ENCODE results near the gene SLC12A7. TPM values are rescaled to one million over a fixed set of nuclear protein-coding genes. Genes with fewer than 3 reads are reported as not detected.

SLC12A7 gene
- total RNA-seq, 6 experiments from 2014 or later, result 38.9 to 65.2 (median 53.3) TPM

DNA sequence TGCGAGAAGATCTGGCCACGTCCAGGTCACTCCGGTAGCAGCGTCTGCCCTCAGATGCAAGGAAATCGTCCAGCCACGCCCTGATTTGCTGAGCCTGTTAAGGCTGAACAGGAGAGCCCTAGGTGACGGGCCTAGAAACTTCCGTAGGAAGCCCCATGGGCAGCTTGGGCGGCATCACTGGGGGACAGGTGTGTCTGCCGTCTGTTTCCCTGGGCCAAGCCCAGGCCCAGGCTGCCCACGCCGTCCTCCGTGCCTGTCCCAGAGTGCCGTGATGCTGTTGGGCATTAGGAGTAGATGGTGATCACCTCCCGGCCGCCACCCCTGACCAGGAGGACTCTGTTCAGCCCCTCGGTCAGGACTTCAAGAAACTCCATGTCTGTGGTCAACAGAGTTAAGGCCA lies 59.8 kb downstream of the SLC12A7 start:
- Histone ChIP-seq H3K4me3 (no peak overlapping the region), H3K9me3 (no peaks in the 10 kb centered on the region), H3K36me3 (peaks cover 0 to 63% (median 22%) of the 10 kb centered on the region in 4 donors), H3K27me3 (no peaks in the 10 kb centered on the region), H3K4me1 (no peaks in the 10 kb centered on the region), H3K27ac (no peak overlapping the region)
- no peak for TF ChIP-seq POLR2A (IDR thresholded peaks at IDR 0.05)
- TF ChIP-seq, protein P1, sequence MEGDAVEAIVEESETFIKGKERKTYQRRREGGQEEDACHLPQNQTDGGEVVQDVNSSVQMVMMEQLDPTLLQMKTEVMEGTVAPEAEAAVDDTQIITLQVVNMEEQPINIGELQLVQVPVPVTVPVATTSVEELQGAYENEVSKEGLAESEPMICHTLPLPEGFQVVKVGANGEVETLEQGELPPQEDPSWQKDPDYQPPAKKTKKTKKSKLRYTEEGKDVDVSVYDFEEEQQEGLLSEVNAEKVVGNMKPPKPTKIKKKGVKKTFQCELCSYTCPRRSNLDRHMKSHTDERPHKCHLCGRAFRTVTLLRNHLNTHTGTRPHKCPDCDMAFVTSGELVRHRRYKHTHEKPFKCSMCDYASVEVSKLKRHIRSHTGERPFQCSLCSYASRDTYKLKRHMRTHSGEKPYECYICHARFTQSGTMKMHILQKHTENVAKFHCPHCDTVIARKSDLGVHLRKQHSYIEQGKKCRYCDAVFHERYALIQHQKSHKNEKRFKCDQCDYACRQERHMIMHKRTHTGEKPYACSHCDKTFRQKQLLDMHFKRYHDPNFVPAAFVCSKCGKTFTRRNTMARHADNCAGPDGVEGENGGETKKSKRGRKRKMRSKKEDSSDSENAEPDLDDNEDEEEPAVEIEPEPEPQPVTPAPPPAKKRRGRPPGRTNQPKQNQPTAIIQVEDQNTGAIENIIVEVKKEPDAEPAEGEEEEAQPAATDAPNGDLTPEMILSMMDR (IDR thresholded peaks at IDR 0.05), result no peak
- DNase-seq (peak in 2 of 3 donors; percentile 13 to 45), ATAC-seq (no peak)
- WGBS (ENCODE audit: insufficient coverage, low coverage, low lambda C conversion rate, missing lambda C conversion rate), result 65% methylated on average over 2 of the region's 17 CpGs
- intact Hi-C loops (cut with DNase I), result no loop called here

DNA sequence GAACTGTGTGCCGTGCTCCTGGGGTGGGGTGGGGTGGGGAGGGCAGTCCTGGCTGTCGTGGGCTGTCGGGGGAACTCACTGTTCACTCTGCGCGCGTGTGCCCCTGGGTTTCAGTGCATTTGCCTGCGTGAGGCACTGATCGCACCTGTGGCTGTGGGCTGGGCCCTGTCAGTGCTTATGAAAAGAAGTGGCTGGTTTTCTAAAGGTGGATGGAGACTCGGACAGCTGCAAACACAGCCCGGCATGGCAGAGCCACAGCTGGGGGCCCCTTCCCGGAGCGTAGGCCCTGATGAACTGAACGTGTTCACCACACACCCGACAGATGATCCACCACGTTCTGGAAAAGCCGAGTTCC lies 60.5 kb downstream of the SLC12A7 start:
- intact Hi-C loops (cut with DNase I), result no loop called here
- Histone ChIP-seq H3K9me3 (no peaks in the 10 kb centered on the region), H3K4me3 (no peak overlapping the region), H3K36me3 (peaks cover 0 to 56% (median 21%) of the 10 kb centered on the region in 4 donors), H3K27ac (no peak overlapping the region), H3K27me3 (no peaks in the 10 kb centered on the region), H3K4me1 (no peaks in the 10 kb centered on the region)
- no peak for TF ChIP-seq POLR2A (IDR thresholded peaks at IDR 0.05)
- TF ChIP-seq, protein P1 (IDR thresholded peaks at IDR 0.05), result no peak
- peak in 1 of 3 donors; percentile 51 for DNase-seq
- no peak for ATAC-seq
- 100% methylated on average over 2 of the region's 16 CpGs for WGBS (ENCODE audit: insufficient coverage, low coverage, low lambda C conversion rate, missing lambda C conversion rate)

DNA sequence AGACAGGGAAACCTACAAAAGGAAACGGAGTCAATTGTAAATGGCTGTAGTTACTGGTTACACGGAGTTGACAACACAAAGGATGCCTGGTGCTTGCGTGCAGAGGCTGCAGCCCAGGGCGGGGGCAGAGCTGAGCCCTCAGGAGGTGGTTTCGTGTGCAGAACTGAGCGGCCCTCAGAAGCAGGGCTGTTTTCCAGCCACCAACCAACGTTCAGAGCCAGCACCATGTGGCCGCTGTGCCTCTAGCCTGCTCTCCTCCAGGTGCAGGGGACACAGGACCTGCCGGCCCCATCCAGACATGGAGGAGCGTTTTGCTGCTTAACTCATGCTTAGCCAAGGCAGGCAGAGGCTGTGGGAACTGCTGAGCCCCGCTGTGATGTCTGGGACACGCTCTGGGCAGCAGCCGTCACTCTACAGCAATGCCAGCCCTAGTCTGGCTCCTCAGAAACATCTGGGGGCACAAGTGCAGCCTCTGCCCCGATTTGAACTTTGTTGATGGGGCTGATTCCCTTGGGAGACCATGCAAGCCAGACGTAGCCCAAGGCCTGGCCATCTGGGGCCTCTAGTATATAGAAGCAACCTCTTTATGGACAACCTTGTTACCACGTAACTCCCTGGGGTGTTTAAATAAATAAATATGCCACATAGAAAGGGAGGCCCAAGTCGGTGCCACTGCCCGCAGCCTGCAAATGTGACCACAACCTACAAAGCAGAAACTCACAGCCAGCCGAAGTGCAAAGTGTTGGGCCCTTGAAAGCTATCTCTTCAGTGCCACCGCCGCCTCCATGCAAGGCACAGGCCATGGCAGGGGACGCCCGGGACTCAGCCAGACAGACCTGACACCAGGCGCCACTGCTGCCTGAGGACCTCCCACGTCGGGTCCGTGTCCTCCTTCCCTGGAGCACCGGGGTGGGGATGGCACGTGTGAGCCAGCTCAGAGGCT lies 61.2 kb downstream of the SLC12A7 start:
- H3K27ac ChIP-seq, result no peak overlapping the region
- 86% methylated on average over 5 of the region's 29 CpGs for WGBS (ENCODE audit: insufficient coverage, low coverage, low lambda C conversion rate, missing lambda C conversion rate)
- ATAC-seq, result peak in 1 of 4 donors; percentile 9
- no peaks in the 10 kb centered on the region for H3K27me3 ChIP-seq
- intact Hi-C loops (cut with DNase I), result no loop called here
- H3K4me1 ChIP-seq, result no peaks in the 10 kb centered on the region
- H3K4me3 ChIP-seq, result no peak overlapping the region
- peak in 2 of 3 donors; percentile 16 to 37 for DNase-seq
- TF ChIP-seq POLR2A (IDR thresholded peaks at IDR 0.05), result no peak
- TF ChIP-seq, protein P1 (IDR thresholded peaks at IDR 0.05), result no peak
- H3K36me3 ChIP-seq, result peaks cover 0 to 49% (median 18%) of the 10 kb centered on the region in 4 donors
- H3K9me3 ChIP-seq, result no peaks in the 10 kb centered on the region

DNA sequence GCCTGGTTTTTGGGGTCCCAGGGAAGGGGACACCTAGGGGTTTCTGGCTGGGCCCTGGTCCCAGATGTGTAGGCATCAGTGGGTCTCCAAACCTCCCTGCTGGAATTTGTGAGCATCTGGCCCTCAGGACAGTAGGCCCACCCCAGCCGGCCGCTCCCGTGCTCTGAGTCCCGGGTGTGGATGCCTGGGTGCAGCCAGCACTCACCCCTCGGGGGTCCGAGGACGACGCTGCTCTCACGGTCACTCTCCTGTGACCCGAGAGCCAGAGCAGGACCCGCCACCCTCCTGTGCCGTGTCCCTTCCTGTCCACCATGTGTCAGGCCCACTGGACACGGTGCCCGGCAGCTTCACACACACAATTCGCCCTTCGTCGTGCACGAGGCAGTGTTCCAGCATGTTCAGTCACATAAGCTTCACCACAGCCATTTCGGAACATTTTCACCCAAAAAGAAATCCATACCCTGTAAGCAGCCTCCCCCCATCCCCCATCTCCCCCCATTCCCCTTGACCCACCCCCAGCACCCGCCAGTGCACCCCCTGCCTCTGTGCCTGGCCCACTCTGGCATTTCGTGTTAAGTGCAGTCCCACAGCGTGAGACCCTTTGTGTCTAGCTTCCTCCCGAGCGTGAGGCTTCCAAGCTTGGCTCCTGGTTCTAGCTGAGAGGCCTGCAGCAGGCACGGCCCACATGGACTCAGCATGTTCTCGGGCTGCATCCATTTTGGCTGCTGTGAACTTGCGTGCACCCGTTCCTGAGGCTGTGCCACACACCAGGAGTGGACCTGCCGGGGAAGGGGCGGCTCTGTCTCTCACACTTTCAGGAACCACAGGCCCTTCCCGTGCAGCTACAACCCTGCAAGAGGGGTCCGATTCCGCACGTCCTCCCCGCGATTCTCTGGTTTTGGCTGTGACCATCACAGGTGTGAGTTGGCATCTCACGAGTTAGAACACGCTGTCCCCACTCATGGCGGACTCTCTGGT lies 62.7 kb downstream of the SLC12A7 start:
- WGBS (ENCODE audit: insufficient coverage, low coverage, low lambda C conversion rate, missing lambda C conversion rate), result 74% methylated on average over 18 of the region's 39 CpGs
- peaks cover 0 to 34% (median 15%) of the 10 kb centered on the region in 4 donors for H3K36me3 ChIP-seq
- H3K27me3 ChIP-seq, result no peaks in the 10 kb centered on the region
- no peaks in the 10 kb centered on the region for H3K4me1 ChIP-seq
- no peaks in the 10 kb centered on the region for H3K9me3 ChIP-seq
- ATAC-seq (peak; percentile 25 to 56 (median 47)), DNase-seq (peak in 2 of 3 donors; percentile 18 to 54)
- no peak overlapping the region for H3K4me3 ChIP-seq
- TF ChIP-seq POLR2A (IDR thresholded peaks at IDR 0.05), result no peak
- TF ChIP-seq, protein P1 (IDR thresholded peaks at IDR 0.05), result no peak
- intact Hi-C loops (cut with DNase I), result no loop called here
- no peak overlapping the region for H3K27ac ChIP-seq

Measured in right lobe of liver (tissue), 6 donors.